K562 (cell line): ENCODE results near the gene PHF1.

Source experiments
- CBX5 ChIP-seq: IDR thresholded peaks from 2 replicates; pipeline ENCODE4 v1.6.1; 2014; ENCODE audit warnings: low read depth, borderline replicate concordance
- CCAR2 ChIP-seq: fragments of 200-400 bp; formaldehyde crosslinking; IDR thresholded peaks from 2 replicates; pipeline ENCODE4 v1.6.1; 2017; ENCODE audit warnings: mild to moderate bottlenecking, low read depth, low read length
- CEBPB ChIP-seq: fragments of 450-650 bp; IDR thresholded peaks from 2 replicates; pipeline ENCODE4 v1.6.1; 2016; ENCODE audit warnings: missing genetic modification characterization, missing compliant biosample characterization
- CHD1 ChIP-seq: fragments of 200-600 bp; sonication (generic); IDR thresholded peaks from one replicate; pipeline ENCODE4 v1.6.1; 2012; ENCODE audit warnings: mild to moderate bottlenecking, moderate library complexity, low read length, inconsistent platforms
- CTCF ChIP-seq, 3 experiments: IDR thresholded peaks in 2 of 3; conservative IDR thresholded peaks in 1 of 3; 2 replicates each; pipeline ENCODE4 v1.5.1; 2011 to 2012; ENCODE audit warnings: low read length in 3 of 3, mild to moderate bottlenecking in 3 of 3, control low read depth in 2 of 3, improper control_type of control experiment in 1 of 3, inconsistent platforms in 1 of 3, low read depth in 1 of 3, mixed read lengths in 1 of 3, moderate library complexity in 1 of 3; ENCODE audit not compliant: insufficient read depth in 2 of 3
- FOXA1 ChIP-seq: fragments of 450-650 bp; IDR thresholded peaks from 2 replicates; pipeline ENCODE4 v1.6.1; 2016; ENCODE audit warnings: mild to moderate bottlenecking, borderline replicate concordance
- FUS ChIP-seq: fragments of 200-400 bp; formaldehyde crosslinking; optimal IDR thresholded peaks from 2 replicates; pipeline ENCODE3; 2017; ENCODE audit warnings: low read depth, low read length
- MED1 ChIP-seq: sonication (generic); formaldehyde crosslinking; IDR thresholded peaks from 2 replicates; pipeline ENCODE4 v1.8.1; 2023; ENCODE audit warnings: missing genetic modification reagents, borderline replicate concordance
- PHF20 ChIP-seq: fragments of 450-650 bp; IDR thresholded peaks from 2 replicates; pipeline ENCODE4 v1.6.1; 2018; ENCODE audit not compliant: partially characterized antibody
- STAG1 ChIP-seq: sonication (generic); formaldehyde crosslinking; IDR thresholded peaks from 2 replicates; pipeline ENCODE4 v1.5.0; 2020; ENCODE audit warnings: missing genetic modification reagents, borderline replicate concordance
- ZBTB7A ChIP-seq: IDR thresholded peaks from 2 replicates; pipeline ENCODE4 v1.6.1; 2011; ENCODE audit warnings: low read depth, mild to moderate bottlenecking, low read length, moderate library complexity, borderline replicate concordance; ENCODE audit not compliant: control insufficient read depth
- ZNF224 ChIP-seq: sonication (generic); formaldehyde crosslinking; IDR thresholded peaks from 2 replicates; pipeline ENCODE4 v1.8.0; 2022; ENCODE audit warnings: mild to moderate bottlenecking, missing genetic modification reagents
- ZNF699 ChIP-seq: fragments of 250-450 bp; sonication (Bioruptor Pico); IDR thresholded peaks from 2 replicates; pipeline ENCODE4 v1.8.0; 2021; ENCODE audit warnings: mild to moderate bottlenecking, moderate library complexity; ENCODE audit not compliant: insufficient replicate concordance
- TF ChIP-seq, protein P1 (sequence below): fragments of 250-450 bp; sonication (Bioruptor Pico); IDR thresholded peaks from 2 replicates; pipeline ENCODE4 v1.5.0; 2022; ENCODE audit warnings: mild to moderate bottlenecking

- TF ChIP-seq CEBPB, result no peak
- no peak for TF ChIP-seq ZNF699 (CRISPR knock-in tag)
- no peak for TF ChIP-seq ZNF224 (CRISPR knock-in tag)
- TF ChIP-seq CTCF (IDR thresholded peaks at IDR 0.05 in 2 of 3, conservative IDR thresholded peaks at IDR 0.05 in 1 of 3; ENCODE audit: insufficient read depth in 2 of 3, low read depth in 1 of 3, low read length in 3 of 3), result no peak
- TF ChIP-seq ZBTB7A, result no peak; the same call in 1 of the 2 replicates
- no peak for TF ChIP-seq FOXA1
- no peak for TF ChIP-seq CBX5
- TF ChIP-seq PHF20, result no peak
- TF ChIP-seq MED1, result no peak
- no peak for TF ChIP-seq CHD1
- no peak for TF ChIP-seq CCAR2
- TF ChIP-seq FUS, result no peak
- no peak for TF ChIP-seq STAG1
- TF ChIP-seq, protein P1, sequence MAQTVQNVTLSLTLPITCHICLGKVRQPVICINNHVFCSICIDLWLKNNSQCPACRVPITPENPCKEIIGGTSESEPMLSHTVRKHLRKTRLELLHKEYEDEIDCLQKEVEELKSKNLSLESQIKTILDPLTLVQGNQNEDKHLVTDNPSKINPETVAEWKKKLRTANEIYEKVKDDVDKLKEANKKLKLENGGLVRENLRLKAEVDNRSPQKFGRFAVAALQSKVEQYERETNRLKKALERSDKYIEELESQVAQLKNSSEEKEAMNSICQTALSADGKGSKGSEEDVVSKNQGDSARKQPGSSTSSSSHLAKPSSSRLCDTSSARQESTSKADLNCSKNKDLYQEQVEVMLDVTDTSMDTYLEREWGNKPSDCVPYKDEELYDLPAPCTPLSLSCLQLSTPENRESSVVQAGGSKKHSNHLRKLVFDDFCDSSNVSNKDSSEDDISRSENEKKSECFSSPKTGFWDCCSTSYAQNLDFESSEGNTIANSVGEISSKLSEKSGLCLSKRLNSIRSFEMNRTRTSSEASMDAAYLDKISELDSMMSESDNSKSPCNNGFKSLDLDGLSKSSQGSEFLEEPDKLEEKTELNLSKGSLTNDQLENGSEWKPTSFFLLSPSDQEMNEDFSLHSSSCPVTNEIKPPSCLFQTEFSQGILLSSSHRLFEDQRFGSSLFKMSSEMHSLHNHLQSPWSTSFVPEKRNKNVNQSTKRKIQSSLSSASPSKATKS (CRISPR knock-in tag), result no peak
Observed at GRCh38 chr6:33452496-33452895, 41.7 kb downstream of the PHF1 start.
